GM21576 (cell line): ENCODE data around the gene LINGO1.

Source experiments
- ATAC-seq: cut with Tn5 transposase; IDR thresholded peaks from one replicate; pipeline ENCODE4 v1.9.1; 2021; ENCODE audit warnings: mild to moderate bottlenecking, moderate library complexity; ENCODE audit not compliant: unreplicated experiment

Gene LINGO1

GRCh38 chr15:77632534-77633133 is at the start of gene LINGO1:
Gene LINGO1, minus strand, starts transcription at chr15:77632912. Its CDS starts 597 bp downstream, at chr15:77632315.
- ATAC-seq = no peak

- no peak for ATAC-seq
Measured at GRCh38 chr15:77681362-77681761, 48.6 kb upstream of the LINGO1 start.

- no peak for ATAC-seq
Measured at GRCh38 chr15:77676569-77677375, 44.1 kb upstream of the LINGO1 start.

- ATAC-seq = no peak
Measured at GRCh38 chr15:77675806-77676415, 43.2 kb upstream of the LINGO1 start.

GRCh38 chr15:77674327-77674726 is 41.6 kb upstream of the LINGO1 start:
- no peak for ATAC-seq

- no peak for ATAC-seq
Measured at GRCh38 chr15:77673866-77674265, 41.2 kb upstream of the LINGO1 start.

GRCh38 chr15:77672135-77672534 is 39.4 kb upstream of the LINGO1 start:
- ATAC-seq = no peak

GRCh38 chr15:77671362-77672056 is 38.8 kb upstream of the LINGO1 start:
- ATAC-seq = no peak

- no peak for ATAC-seq
Measured at GRCh38 chr15:77670558-77671361, 38.0 kb upstream of the LINGO1 start.

GRCh38 chr15:77669896-77670295 is 37.2 kb upstream of the LINGO1 start:
- ATAC-seq = no peak

- no peak for ATAC-seq
Measured at GRCh38 chr15:77667338-77668234, 34.9 kb upstream of the LINGO1 start.

GRCh38 chr15:77666296-77666660 is 33.6 kb upstream of the LINGO1 start:
- no peak for ATAC-seq

- no peak for ATAC-seq
Measured at GRCh38 chr15:77665530-77666295, 33.0 kb upstream of the LINGO1 start.

GRCh38 chr15:77664428-77664827 is 31.7 kb upstream of the LINGO1 start:
- no peak for ATAC-seq

GRCh38 chr15:77663256-77663655 is 30.5 kb upstream of the LINGO1 start:
- ATAC-seq = no peak

GRCh38 chr15:77659350-77660321 is 26.9 kb upstream of the LINGO1 start:
- no peak for ATAC-seq

GRCh38 chr15:77658304-77658703 is 25.6 kb upstream of the LINGO1 start:
- ATAC-seq = no peak
